Measurements from ENCODE around the gene SEMA3G.

GRCh38 chr3:52472239-52473000 is 27.5 kb upstream of the SEMA3G start:
- TF ChIP-seq YY1 (IDR thresholded peaks at IDR 0.05; ENCODE audit: insufficient read depth, insufficient read length): no peak
- no peak for TF ChIP-seq SUZ12 (IDR thresholded peaks at IDR 0.05; ENCODE audit: extremely low read depth, insufficient read depth, insufficient read length)
- no peak for TF ChIP-seq ZNF274 (IDR thresholded peaks at IDR 0.05; ENCODE audit: low read depth, low read length)
